AG20443 (cell line): ENCODE results near the gene IFT52.
"Not testable (repeated sequence)": the region's sequence is repeated elsewhere in the genome, so short reads cannot be mapped to it uniquely, and the experiment has no call there.

Source experiments
- DNase-seq: peaks from one replicate; pipeline ENCODE4 v3.0.0; 2012; ENCODE audit warnings: low spot score, mixed read lengths

The IFT52 gene

DNA sequence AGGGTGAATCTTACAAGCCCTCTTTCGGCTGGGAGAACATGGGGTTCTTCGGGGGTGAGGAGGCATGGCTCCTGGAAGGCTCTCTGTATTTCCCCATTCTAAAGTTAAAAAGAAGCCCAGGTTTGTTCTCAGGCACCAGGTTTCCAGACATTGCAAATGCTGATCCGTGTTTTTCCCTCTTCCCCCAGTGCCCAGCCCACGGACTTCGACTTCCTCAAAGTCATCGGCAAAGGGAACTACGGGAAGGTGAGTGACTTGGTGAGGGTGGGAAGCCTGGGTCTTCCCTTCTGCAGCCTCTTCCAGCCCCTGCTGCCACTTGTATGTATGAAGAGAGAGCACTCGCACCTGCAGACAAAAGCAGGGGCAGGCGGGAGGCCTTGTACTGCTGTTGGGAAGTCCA lies 23.3 kb upstream of the IFT52 start:
- no peak for DNase-seq

- DNase-seq = no peak
Measured at GRCh38 chr20:43568706-43569105, 22.0 kb upstream of the IFT52 start.

DNA sequence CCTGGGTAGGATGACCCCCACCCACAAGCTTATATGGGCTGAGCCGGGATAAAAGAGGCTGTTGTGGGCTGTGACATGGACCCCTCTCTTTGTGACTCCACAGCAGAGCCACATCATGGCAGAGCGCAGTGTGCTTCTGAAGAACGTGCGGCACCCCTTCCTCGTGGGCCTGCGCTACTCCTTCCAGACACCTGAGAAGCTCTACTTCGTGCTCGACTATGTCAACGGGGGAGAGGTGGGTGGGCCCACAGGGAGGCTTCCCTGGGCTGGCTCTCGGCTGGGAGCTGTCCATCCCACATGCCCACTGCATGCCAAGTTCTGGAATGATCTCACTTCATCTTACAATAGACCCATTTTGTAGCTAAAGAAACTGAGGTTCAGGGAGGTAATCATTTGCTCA lies 21.5 kb upstream of the IFT52 start:
- DNase-seq = no peak

DNA sequence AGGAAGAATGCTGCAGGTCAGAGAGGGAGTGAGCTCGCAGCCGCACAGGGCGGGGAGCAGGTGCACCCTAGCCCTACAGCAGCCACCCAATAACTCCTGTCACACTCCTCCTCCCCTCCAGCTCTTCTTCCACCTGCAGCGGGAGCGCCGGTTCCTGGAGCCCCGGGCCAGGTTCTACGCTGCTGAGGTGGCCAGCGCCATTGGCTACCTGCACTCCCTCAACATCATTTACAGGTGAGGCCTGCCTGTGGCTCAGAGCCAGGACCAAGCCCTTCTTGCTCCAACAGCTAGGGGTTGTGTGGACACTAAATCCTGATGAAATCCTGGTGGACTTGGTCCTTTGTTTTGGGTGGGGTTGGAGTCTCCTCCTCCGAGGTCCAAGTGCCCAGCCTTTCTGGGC lies 20.2 kb upstream of the IFT52 start:
- no peak for DNase-seq

GRCh38 chr20:43571310-43571709 lies 19.4 kb upstream of the IFT52 start:
- peak; percentile 6 for DNase-seq

DNA sequence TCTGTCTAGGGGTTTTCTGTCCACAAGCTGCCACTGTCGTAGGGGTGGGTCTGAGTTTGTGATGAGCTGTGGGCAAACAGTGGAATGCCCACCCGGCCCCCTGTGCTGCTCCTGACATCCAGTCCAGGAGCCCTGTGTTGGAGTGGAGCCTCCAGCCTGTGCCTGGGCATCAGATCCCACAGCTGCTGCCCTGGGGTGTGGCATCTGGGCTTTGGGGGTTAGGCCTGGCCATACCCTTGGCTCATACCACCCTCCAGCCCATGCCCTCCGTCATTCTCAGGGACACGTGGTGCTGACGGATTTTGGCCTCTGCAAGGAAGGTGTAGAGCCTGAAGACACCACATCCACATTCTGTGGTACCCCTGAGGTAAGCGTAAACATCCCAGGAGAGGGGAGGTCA lies 19.0 kb upstream of the IFT52 start:
- peak; percentile 4 for DNase-seq

GRCh38 chr20:43572891-43573290 lies 17.8 kb upstream of the IFT52 start:
- DNase-seq = peak; percentile 3

GRCh38 chr20:43576108-43576507 lies 14.6 kb upstream of the IFT52 start:
- no peak for DNase-seq

GRCh38 chr20:43579861-43580793 lies 10.6 kb upstream of the IFT52 start:
- no peak for DNase-seq

- no peak for DNase-seq
Measured at GRCh38 chr20:43583133-43583864, 7.4 kb upstream of the IFT52 start.

GRCh38 chr20:43583982-43584432 lies 6.7 kb upstream of the IFT52 start:
- DNase-seq = peak; percentile 92

DNA sequence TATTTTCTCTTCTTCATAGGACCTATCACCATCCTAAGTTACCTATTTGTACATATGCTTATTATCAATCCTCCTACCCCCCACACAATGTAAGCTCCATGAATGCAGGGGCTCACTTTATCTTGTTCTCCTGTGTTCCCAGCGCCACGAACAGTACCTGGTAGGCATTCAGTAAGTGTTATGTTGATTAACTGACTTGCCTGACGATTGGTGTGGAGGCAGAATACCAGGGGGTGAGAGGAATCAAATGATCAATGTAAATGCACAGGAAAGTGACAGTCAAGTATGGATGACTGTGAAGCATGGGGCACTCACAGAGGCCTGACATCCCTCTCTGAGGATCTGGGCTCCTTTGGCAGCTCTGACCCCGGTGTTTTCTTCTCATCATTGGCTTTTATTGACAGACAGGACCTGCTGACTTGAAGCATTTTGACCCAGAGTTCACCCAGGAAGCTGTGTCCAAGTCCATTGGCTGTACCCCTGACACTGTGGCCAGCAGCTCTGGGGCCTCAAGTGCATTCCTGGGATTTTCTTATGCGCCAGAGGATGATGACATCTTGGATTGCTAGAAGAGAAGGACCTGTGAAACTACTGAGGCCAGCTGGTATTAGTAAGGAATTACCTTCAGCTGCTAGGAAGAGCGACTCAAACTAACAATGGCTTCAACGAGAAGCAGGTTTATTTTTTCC lies 6.1 kb upstream of the IFT52 start:
- peak; percentile 67 for DNase-seq

GRCh38 chr20:43586641-43587040 lies 4.1 kb upstream of the IFT52 start:
- no peak for DNase-seq

GRCh38 chr20:43588526-43588925 lies 2.2 kb upstream of the IFT52 start:
- DNase-seq = not testable (repeated sequence)

- no peak for DNase-seq
Measured at GRCh38 chr20:43590036-43590391, 723 bp upstream of the IFT52 start.

- DNase-seq = not testable (repeated sequence)
Measured at GRCh38 chr20:43601960-43602359, 11.2 kb downstream of the IFT52 start.

- no peak for DNase-seq
Measured at GRCh38 chr20:43603124-43603523, 12.4 kb downstream of the IFT52 start.

GRCh38 chr20:43605715-43606114 lies 15.0 kb downstream of the IFT52 start:
- no peak for DNase-seq

GRCh38 chr20:43607278-43607677 lies 16.5 kb downstream of the IFT52 start:
- DNase-seq = not testable (repeated sequence)

DNA sequence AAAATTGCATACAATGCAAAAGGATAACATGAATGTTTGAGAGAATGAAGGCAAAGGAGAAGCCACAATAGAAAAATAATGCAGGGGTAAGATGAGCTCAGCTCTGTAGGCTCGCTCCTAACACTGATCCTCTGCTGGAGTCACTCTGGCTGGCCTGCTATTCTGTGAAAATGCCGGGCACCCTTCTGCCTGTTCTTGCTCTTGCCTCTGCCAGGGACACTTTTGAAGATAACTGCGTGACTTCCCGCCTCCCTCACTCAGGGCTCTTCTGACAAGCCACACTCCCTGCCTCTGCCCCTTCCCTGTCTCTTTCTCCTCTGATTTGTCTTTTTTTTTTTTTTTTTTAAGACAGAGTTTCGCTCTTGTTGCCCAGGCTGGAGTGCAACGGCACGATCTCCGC lies 40.9 kb downstream of the IFT52 start:
- DNase-seq = no peak

DNA sequence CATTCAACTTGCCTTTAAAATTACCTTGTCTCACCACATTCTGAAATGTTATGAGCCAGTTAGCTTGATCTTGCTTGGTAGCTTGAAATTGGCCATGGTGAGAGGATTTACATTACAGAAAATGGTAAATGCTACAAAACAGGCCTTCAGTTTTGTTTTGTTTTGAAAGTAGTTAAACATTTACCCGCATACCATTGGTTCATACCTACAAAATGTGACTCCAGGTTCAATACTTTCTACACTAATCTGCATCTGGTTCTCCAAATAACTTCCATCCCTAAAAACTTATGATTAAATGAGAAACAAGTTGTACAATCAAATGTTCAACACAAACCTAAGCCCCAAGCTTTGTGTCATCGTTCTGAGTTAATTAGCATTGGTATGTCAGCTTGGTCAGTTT lies 45.7 kb downstream of the IFT52 start:
- no peak for DNase-seq

DNA sequence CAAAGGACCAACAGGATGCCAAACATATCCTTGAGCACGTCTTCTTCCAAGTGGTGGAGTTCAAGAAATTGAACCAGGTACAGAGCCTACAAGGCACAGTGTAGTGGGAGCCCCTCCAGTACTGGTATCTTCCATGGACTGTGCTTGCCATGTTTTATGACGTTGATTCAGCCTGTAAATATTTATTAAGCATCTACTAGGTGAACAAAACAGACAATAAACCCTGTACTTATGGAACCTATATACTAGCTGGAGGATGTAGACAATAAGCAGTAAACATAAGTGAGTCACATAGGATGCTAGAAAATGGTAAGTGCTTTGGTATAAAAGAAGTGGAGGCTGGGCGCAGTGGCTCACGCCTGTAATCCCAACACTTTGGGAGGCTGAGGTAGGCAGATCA lies 51.8 kb downstream of the IFT52 start:
- no peak for DNase-seq
